Middle frontal gyrus (tissue), 1 donor: ENCODE data around the gene EFS.
A peak's percentile ranks its signal among the peaks of the same experiment; 100 is the strongest.
"Not testable (repeated sequence)": the region's sequence is repeated elsewhere in the genome, so short reads cannot be mapped to it uniquely, and the experiment has no call there.

Experiments
- DNase-seq: peaks from one replicate; pipeline ENCODE4 v3.0.0-alpha.2; 2015; ENCODE audit warnings: low spot score; ENCODE audit errors: extremely low spot score

The EFS gene

DNA sequence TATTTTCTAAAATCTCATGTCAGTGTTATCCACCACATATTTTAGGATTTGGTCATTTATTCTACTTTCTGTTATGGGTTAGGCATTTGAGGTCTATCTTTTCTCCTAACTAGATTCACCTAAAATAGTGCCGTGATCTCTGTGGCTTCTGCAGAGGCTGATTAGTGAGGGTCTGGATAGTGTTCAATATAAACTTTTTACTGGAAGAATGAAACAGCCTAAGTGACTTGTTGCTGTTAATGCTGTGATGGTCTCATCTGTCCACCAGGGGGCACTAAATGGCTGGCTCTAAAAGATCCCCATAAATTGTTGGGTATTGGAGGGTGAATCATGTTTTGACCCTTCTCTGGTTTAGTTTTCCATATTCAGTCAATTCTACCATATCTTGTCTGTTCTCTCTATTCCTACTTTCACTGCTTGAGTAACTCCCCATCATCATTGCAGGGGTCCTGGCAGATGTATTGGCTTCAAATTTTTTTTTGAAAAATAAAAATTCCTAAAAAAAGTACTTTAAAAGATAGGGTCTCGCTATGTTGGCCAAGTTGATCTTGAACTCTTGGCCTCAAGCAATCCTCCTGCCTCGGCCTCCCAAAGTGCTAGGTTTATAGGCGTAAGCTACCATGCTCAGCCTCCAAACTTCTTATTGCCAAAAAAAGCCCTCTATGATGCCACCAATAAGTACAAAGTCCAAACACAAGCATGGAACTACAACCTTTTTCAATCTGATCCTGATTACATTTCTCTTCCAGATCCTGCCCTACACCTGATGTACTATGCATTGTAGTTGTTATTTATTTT lies 36.8 kb downstream of the EFS start:
- peak; percentile 52 for DNase-seq

DNA sequence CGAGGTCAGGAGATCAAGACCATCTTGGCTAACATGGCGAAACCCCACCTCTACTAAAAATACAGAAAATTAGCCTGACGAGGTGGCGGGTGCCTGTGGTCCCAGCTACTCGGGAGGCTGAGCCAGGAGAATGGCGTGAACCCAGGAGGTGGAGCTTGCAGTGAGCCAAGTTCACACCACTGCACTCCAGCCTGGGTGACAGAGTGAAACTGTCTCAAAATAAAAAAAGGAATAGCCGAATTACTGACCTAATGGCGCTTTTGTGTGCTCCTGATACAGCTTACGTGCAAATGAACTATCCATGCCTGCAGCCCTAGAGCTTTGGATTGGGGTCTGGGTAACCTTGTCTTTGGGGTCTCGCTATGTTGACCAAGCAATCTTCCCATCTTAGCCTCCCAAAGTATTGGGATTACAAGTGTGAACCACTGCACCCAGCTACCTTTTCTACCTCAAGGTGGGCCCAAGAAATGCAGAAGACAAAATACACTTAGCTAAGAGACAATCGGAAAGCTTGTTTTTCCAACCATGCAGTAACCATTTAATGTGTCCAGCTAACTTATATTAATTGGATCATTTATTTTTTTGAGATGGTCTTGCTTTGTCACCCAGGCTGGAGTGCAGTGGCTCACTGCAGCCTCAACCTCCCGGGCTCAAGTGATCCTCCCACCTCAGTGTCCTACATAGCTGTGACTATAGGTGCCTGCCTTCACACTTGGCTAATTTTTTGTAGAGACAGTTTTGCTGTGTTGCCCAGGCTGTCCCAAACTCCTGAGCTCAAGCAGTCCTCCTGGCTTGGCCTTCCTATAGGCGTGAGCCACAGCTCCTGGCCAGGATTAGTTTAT lies 38.3 kb downstream of the EFS start:
- no peak for DNase-seq

- DNase-seq = not testable (repeated sequence)
Measured at GRCh38 chr14:23325746-23326145, 39.2 kb downstream of the EFS start.

GRCh38 chr14:23324993-23325392 lies 40.0 kb downstream of the EFS start:
- DNase-seq = no peak

DNA sequence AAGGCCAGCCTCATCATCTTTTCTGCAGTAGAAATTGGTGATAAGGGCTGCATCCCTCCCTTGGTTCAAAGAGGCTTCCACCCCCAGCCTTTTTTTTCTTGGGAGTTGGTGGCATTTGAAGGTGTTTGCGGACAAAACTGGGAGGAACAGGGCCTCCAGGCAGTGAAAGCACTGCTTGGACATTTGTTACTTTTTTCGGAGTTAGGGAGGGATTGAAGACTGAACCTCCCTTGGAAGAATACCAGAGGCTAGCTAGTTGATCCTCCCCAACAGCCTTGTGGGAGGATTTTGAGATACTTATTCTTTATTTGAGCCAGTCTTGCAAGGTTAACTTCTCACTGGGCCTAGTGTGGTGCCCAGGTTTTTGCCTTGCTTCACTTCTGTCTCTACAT lies 40.5 kb downstream of the EFS start:
- DNase-seq = no peak

- no peak for DNase-seq
Measured at GRCh38 chr14:23323838-23324454, 41.0 kb downstream of the EFS start.

DNA sequence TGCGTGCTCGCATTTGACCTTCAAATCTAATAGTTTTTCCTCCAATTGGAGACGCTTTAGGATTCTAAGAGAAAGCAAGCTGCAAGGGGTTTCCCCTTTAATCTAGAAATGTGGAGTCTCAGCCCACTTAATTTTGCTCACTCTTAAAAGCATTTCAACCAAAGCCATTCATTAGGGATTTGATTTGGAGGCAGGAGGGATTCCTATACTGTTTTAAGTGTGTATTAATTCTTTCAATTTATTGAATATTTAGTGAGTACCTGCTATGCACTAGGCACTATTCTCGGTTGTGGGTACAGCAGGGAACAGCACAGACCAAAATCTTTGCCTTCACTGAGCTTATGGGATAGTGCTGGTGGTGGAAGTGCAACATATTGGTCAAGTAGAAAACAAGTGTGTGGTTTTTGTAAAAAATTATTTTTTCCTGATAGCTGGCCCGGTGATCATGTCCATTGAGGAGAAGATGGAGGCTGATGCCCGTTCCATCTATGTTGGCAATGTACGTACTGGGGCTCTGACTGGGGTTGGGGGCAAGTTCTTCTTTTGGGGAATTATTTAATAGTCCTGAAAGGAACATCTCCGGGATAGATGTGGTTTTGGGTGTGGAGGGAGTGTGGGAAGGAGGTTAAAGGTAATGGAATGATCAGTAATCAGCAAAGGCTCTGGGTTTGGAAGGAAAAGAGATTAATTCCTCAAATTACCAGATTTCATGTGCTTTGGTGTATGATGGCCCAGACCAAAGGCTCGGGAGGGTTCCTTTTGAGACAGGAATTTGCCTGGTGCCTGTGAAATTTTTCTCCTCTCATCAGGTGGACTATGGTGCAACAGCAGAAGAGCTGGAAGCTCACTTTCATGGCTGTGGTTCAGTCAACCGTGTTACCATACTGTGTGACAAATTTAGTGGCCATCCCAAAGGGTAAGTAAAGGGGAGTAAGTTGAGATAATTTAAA lies 42.1 kb downstream of the EFS start:
- no peak for DNase-seq

- DNase-seq = no peak
Measured at GRCh38 chr14:23321572-23322547, 43.1 kb downstream of the EFS start.

- DNase-seq = peak; percentile 100
Measured at GRCh38 chr14:23320584-23321571, 44.1 kb downstream of the EFS start, which contains the start of gene PABPN1. Gene PABPN1, plus strand, starts transcription at chr14:23321457. Its CDS starts 13 bp downstream, at chr14:23321470.

DNA sequence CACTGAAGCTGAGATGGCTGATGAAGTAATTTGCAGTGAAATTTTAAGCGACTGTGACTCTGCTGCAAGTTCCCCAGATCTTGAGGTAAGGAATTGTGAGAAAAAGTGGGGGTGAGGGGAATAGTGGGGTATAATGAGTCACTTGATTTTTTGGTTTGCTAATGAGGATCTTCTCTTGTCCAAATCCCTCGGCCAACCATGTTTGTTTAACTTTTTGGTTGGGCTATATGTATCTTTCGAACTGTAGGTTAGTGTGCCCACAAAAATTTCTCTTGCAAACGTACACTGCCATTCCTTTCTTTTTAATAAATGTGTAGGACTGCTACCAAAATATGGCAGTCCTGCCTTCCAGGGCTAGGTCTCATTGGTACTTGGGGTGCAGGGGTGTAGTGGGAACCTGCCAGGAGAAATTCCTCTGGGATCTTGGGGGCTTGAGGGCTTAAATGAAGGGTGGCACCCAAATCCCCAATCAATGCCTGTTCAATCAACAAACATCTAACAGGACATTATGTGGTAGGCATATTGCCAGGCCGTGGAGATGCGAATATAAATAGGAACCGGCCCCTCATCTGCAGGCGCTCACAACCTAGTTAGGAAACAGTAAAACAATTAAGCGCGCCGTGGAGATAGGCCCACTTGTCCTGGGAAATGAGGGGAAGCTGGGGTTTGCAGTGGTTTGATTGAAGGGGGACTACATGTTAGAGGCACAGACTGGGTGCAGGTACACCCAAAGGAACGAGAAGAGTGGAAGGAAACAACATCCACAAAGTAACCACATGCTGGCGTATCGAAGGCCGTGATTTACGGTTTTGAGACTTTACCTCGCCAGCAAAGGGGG lies 45.0 kb downstream of the EFS start:
- DNase-seq = no peak

GRCh38 chr14:23316300-23316699 lies 48.7 kb downstream of the EFS start:
- DNase-seq = no peak

GRCh38 chr14:23310546-23310945 lies 54.4 kb downstream of the EFS start:
- DNase-seq = no peak

- DNase-seq = no peak
Measured at GRCh38 chr14:23308721-23309445, 56.1 kb downstream of the EFS start.

- DNase-seq = no peak
Measured at GRCh38 chr14:23307687-23308644, 57.0 kb downstream of the EFS start.

DNA sequence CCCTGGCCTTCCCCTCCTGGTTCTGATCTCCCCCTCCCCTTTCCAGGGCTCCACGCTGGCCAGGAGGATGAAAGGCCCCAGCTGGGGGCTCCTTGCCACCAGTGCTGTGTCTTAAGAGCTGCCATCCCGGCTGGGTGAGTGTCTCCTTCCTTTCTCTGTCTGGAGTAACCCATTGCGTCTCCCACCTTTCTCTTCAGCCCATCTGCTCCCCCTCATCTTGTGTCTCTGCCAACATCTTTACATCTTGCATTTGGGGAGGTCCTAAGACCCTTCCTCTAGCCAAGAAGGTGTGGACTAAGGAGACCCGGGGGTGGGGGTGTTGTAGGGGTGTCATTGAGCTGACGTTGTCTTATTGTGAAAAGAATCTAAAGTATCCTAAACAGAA lies 57.8 kb downstream of the EFS start:
- no peak for DNase-seq
